Stimulated activated CD8-positive, alpha-beta memory T cell treated with anti-CD3 and anti-CD28 coated beads, Interleukin-15, amount 100 ng/mL, for 1 hour (primary cell): ENCODE data around the gene CROCC.

Source experiments
- DNase-seq: peaks from one replicate; pipeline ENCODE4 v3.0.0-alpha.2; 2020; ENCODE audit warnings: low read depth

The CROCC gene

GRCh38 chr1:16984717-16985116 lies 63.0 kb downstream of the CROCC start:
- DNase-seq, result no peak

GRCh38 chr1:16986113-16986512 lies 64.4 kb downstream of the CROCC start:
- DNase-seq, result no peak

GRCh38 chr1:16986560-16986959 lies 64.8 kb downstream of the CROCC start:
- DNase-seq, result no peak

GRCh38 chr1:16986962-16987361 lies 65.2 kb downstream of the CROCC start:
- no peak for DNase-seq

GRCh38 chr1:16988210-16988609 lies 66.5 kb downstream of the CROCC start:
- DNase-seq, result no peak

GRCh38 chr1:16989676-16990391 lies 68.1 kb downstream of the CROCC start:
- no peak for DNase-seq

GRCh38 chr1:16991571-16991970 lies 69.8 kb downstream of the CROCC start:
- no peak for DNase-seq

- DNase-seq, result no peak
Measured at GRCh38 chr1:16992102-16992501, 70.4 kb downstream of the CROCC start.

- no peak for DNase-seq
Measured at GRCh38 chr1:16992675-16993074, 70.9 kb downstream of the CROCC start.

- DNase-seq, result no peak
Measured at GRCh38 chr1:16993521-16994038, 71.8 kb downstream of the CROCC start.

GRCh38 chr1:16996845-16997244 lies 75.1 kb downstream of the CROCC start:
- no peak for DNase-seq

- no peak for DNase-seq
Measured at GRCh38 chr1:16998589-16998988, 76.9 kb downstream of the CROCC start.

- DNase-seq, result no peak
Measured at GRCh38 chr1:16999863-17000262, 78.1 kb downstream of the CROCC start.

GRCh38 chr1:17001760-17002523 lies 80.2 kb downstream of the CROCC start:
- no peak for DNase-seq

GRCh38 chr1:17002524-17002902 lies 80.8 kb downstream of the CROCC start:
- no peak for DNase-seq

- DNase-seq, result no peak
Measured at GRCh38 chr1:17004466-17005364, 83.0 kb downstream of the CROCC start.

- DNase-seq, result no peak
Measured at GRCh38 chr1:17005365-17005740, 83.6 kb downstream of the CROCC start.

- no peak for DNase-seq
Measured at GRCh38 chr1:17007121-17007520, 85.4 kb downstream of the CROCC start.

GRCh38 chr1:17008208-17008855 lies 86.6 kb downstream of the CROCC start:
- DNase-seq, result no peak

GRCh38 chr1:17009706-17010105 lies 88.0 kb downstream of the CROCC start:
- DNase-seq, result no peak

- DNase-seq, result no peak
Measured at GRCh38 chr1:17011092-17011438, 89.3 kb downstream of the CROCC start.
